Measurements from ENCODE around the gene SIK2.
A peak's percentile ranks its signal among the peaks of the same experiment; 100 is the strongest.

DNA sequence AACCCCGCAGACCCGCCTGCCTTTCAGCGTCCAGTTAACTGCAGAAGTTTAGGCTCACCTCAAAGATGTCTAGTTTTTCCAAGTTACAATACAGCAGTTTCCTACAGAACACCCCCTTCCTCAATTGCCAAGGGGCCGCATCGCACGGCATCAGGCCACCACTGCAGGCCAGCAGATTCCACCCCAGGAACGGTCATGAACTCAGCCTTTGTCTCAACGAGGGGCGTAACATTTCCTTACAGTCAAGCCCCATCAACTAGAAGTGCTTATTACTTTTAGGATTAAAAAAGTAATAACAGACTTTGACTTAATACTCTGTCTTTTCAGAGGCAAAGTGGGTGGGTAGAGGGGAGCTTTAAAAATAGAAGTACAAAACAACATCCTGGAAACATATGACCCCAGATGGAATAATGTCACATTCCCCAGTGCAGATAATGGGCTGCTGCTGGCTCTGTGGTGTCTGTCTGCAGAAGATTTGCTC lies 127.6 kb downstream of the SIK2 start:
- TF ChIP-seq, protein P1, sequence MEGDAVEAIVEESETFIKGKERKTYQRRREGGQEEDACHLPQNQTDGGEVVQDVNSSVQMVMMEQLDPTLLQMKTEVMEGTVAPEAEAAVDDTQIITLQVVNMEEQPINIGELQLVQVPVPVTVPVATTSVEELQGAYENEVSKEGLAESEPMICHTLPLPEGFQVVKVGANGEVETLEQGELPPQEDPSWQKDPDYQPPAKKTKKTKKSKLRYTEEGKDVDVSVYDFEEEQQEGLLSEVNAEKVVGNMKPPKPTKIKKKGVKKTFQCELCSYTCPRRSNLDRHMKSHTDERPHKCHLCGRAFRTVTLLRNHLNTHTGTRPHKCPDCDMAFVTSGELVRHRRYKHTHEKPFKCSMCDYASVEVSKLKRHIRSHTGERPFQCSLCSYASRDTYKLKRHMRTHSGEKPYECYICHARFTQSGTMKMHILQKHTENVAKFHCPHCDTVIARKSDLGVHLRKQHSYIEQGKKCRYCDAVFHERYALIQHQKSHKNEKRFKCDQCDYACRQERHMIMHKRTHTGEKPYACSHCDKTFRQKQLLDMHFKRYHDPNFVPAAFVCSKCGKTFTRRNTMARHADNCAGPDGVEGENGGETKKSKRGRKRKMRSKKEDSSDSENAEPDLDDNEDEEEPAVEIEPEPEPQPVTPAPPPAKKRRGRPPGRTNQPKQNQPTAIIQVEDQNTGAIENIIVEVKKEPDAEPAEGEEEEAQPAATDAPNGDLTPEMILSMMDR (IDR thresholded peaks at IDR 0.05) = no peak
- TF ChIP-seq POLR2A (IDR thresholded peaks at IDR 0.05) = peak in 1 of 2 donors; percentile 11

All from thyroid gland (tissue), 4 donors.